ENCODE data around the gene NOTO. TPM values are rescaled to one million over a fixed set of nuclear protein-coding genes. Genes with fewer than 3 reads are reported as not detected.
"Not testable (repeated sequence)": the region's sequence is repeated elsewhere in the genome, so short reads cannot be mapped to it uniquely, and the experiment has no call there.

The NOTO gene
- total RNA-seq, 1 donor from 2014 or later = not detected

- Mint-ChIP-seq H3K27ac (ENCODE audit: unreplicated experiment) (no peak overlapping the region), H3K9me3 (ENCODE audit: unreplicated experiment) (peaks cover 1% of the 10 kb centered on the region), H3K4me1 (ENCODE audit: low read depth, unreplicated experiment) (no peaks in the 10 kb centered on the region), H3K4me3 (ENCODE audit: unreplicated experiment) (no peak overlapping the region), H3K27me3 (ENCODE audit: unreplicated experiment) (peaks cover 6% of the 10 kb centered on the region), H3K36me3 (ENCODE audit: unreplicated experiment) (peaks cover 9% of the 10 kb centered on the region)
- DNase-seq = no peak
- TF ChIP-seq CTCF (IDR thresholded peaks at IDR 0.05; ENCODE audit: partially characterized antibody, unreplicated experiment) = no peak
Measured at GRCh38 chr2:73185965-73186364, 16.4 kb upstream of the NOTO start.

GRCh38 chr2:73187549-73187948 lies 14.8 kb upstream of the NOTO start:
- no peak overlapping the region for H3K27ac Mint-ChIP-seq (ENCODE audit: unreplicated experiment)
- H3K9me3 Mint-ChIP-seq (ENCODE audit: unreplicated experiment) = peaks cover 1% of the 10 kb centered on the region
- TF ChIP-seq CTCF (IDR thresholded peaks at IDR 0.05; ENCODE audit: partially characterized antibody, unreplicated experiment) = no peak
- H3K4me1 Mint-ChIP-seq (ENCODE audit: low read depth, unreplicated experiment) = no peaks in the 10 kb centered on the region
- peaks cover 8% of the 10 kb centered on the region for H3K27me3 Mint-ChIP-seq (ENCODE audit: unreplicated experiment)
- DNase-seq = no peak
- peaks cover 9% of the 10 kb centered on the region for H3K36me3 Mint-ChIP-seq (ENCODE audit: unreplicated experiment)
- no peak overlapping the region for H3K4me3 Mint-ChIP-seq (ENCODE audit: unreplicated experiment)

GRCh38 chr2:73197579-73197978 lies 4.8 kb upstream of the NOTO start:
- no peak for DNase-seq
- Mint-ChIP-seq H3K27ac (ENCODE audit: unreplicated experiment) (no peak overlapping the region), H3K4me1 (ENCODE audit: low read depth, unreplicated experiment) (no peaks in the 10 kb centered on the region), H3K36me3 (ENCODE audit: unreplicated experiment) (no peaks in the 10 kb centered on the region), H3K4me3 (ENCODE audit: unreplicated experiment) (no peak overlapping the region), H3K27me3 (ENCODE audit: unreplicated experiment) (peaks cover 9% of the 10 kb centered on the region), H3K9me3 (ENCODE audit: unreplicated experiment) (peaks cover 3% of the 10 kb centered on the region)
- no peak for TF ChIP-seq CTCF (IDR thresholded peaks at IDR 0.05; ENCODE audit: partially characterized antibody, unreplicated experiment)

GRCh38 chr2:73200281-73200680 lies 2.1 kb upstream of the NOTO start:
- H3K27me3 Mint-ChIP-seq (ENCODE audit: unreplicated experiment) = peaks cover 14% of the 10 kb centered on the region
- not testable (repeated sequence) for H3K4me1 Mint-ChIP-seq (ENCODE audit: low read depth, unreplicated experiment); H3K4me3 Mint-ChIP-seq (ENCODE audit: unreplicated experiment); H3K36me3 Mint-ChIP-seq (ENCODE audit: unreplicated experiment); DNase-seq; H3K9me3 Mint-ChIP-seq (ENCODE audit: unreplicated experiment); H3K27ac Mint-ChIP-seq (ENCODE audit: unreplicated experiment)

- Mint-ChIP-seq H3K4me1 (ENCODE audit: low read depth, unreplicated experiment) (no peaks in the 10 kb centered on the region), H3K9me3 (ENCODE audit: unreplicated experiment) (peaks cover 3% of the 10 kb centered on the region), H3K27me3 (ENCODE audit: unreplicated experiment) (peaks cover 16% of the 10 kb centered on the region), H3K36me3 (ENCODE audit: unreplicated experiment) (no peaks in the 10 kb centered on the region), H3K27ac (ENCODE audit: unreplicated experiment) (no peak overlapping the region), H3K4me3 (ENCODE audit: unreplicated experiment) (peak overlapping the region; percentile 15)
- no peak for TF ChIP-seq CTCF (IDR thresholded peaks at IDR 0.05; ENCODE audit: partially characterized antibody, unreplicated experiment)
- DNase-seq = peak; percentile 32
Measured at GRCh38 chr2:73203055-73203681, 794 bp downstream of the NOTO start.
